Spleen (tissue), 7 donors: ENCODE data around the gene RNF215.

Experiments used
- CTCF ChIP-seq, 11 experiments: fragments of 200-600 bp in 7 of 11; fragments of 450-650 bp in 4 of 11; sonication (generic) in 4 of 11; IDR thresholded peaks in 8 of 11; conservative IDR thresholded peaks in 3 of 11; 1 replicate in 7 of 11; 2 replicates in 4 of 11; pipeline versions ENCODE4 v1.4.0 to v1.8.0; 2016 to 2021; ENCODE audit warnings: antibody characterized with exemption in 11 of 11, inconsistent platforms in 4 of 11, mild to moderate bottlenecking in 1 of 11
- POLR2AphosphoS5 ChIP-seq, 3 donors: sonication (generic); formaldehyde crosslinking; IDR thresholded peaks; one replicate each; pipeline ENCODE4 v1.5.1; 2017; ENCODE audit warnings: antibody characterized with exemption in 3 of 3
- donor health status: DM: no; HTN: no; CAD: no; lungs with moderate emphysema.
- donor health status: DM: no; HTN: no; CAD: no.
- donor health status: DM: no; HTN: no; CAD: no.

DNA sequence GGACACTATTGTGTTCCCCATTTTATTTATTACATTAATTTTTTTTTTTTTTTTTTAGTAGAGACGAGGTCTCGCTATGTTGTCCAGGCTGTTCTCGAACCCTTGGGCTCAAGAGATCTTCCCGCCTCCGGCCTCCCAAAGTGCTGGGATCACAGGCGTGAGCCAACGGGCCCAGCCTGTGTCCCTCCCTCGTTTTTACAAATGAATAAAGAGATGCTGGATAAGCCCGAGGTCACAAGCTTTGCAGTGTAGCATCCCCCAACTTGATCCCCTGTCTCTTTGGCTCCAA is 38.1 kb upstream of the RNF215 start:
- TF ChIP-seq CTCF (IDR thresholded peaks at IDR 0.05 in 8 of 11, conservative IDR thresholded peaks at IDR 0.05 in 3 of 11) (no peak), POLR2AphosphoS5 (IDR thresholded peaks at IDR 0.05) (no peak)
